Measurements from ENCODE around the gene ADAM30.

Gene ADAM30

DNA sequence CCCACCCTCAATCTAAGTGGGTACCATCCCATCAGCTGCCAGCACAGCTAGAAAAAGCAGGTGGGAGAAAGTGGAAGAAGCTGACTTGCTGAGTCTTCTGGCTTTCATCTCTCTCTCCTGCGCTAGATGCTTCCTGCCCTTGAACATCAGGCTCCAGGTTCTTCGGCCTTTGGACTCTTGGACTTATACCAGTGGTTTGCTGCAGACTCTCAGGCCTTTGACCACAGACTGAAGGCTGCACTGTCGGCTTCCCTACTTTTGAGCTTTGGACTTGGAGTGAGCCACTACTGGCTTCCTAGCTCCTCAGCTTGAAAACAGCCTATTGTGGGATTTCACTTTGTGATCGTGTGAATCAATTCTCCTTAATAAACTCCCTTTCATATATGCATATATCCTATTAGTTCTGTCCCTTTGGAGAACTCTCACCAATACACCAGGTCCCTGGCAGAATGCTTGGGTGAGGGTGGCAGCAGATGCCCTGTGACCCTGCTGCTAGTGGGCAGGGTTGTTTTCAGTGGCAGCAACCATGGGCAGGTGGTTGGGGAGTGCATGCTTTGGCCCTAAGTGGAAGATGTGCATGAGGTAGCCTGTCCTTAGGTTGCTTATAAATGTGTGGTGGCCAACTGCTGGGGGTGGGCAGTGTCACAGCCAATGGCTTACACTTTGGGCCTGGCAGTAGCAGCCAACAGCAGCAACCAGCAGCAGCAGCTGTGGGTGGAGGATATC, 10.8 kb upstream of the ADAM30 start:
- DNase-seq: no peak

GRCh38 chr1:119903443-119903835, 7.1 kb upstream of the ADAM30 start:
- DNase-seq: no peak

DNA sequence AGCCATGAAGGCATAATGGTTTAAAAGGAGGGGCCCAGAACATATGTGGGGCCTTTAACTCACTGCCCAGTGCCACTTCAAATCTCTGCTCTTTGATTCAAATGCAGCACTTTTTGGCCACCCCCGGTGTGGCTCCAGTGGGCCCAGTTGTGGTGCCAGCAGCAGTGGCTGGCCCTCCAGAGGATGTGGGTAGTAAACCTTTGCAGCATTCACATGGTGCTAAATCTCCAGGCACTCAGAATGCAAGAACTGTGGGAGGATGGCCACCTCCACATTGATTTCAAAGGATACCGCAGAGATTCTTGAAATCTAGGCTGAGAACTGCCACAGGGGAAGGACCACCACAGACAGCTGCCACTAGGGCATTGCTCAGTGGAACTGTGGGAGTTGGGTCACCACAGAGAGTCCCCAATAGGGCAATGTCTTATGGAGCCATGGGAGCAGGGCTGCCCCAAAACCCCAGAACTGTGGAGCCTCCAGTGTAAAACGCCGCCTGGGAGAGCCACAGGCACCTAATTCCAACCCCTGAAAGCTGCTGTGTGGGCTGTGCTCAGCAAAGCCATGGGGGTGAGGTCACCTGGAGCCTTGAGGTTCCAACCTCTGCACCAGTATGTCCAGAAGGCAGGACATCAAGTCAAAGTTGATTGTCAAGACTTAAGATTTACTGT, 6.6 kb upstream of the ADAM30 start:
- DNase-seq: no peak

- DNase-seq: no peak
Observed at GRCh38 chr1:119898981-119899720, 2.8 kb upstream of the ADAM30 start.

DNA sequence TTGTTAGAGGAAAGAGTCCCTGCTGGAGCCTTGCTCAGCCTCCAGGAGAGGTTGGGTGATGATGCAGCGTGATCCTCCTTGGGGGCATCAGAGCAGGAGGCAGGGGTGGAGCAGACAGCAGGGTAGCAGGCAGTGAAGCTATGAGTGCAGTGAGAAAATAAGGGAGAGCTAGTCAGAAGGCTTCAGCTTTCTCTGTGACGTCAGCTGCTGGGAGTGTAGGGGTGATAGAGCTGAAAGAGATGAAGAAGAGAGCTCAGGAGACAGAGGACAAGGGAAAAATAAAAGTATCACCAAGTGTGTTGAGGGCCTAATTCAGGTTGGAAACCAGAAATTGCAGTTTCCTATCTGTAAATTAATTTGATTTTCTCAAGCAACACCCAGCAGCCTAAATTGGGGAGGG, 2.2 kb upstream of the ADAM30 start:
- DNase-seq: no peak

- no peak for DNase-seq
Observed at GRCh38 chr1:119895102-119895501, 1.2 kb downstream of the ADAM30 start.

DNA sequence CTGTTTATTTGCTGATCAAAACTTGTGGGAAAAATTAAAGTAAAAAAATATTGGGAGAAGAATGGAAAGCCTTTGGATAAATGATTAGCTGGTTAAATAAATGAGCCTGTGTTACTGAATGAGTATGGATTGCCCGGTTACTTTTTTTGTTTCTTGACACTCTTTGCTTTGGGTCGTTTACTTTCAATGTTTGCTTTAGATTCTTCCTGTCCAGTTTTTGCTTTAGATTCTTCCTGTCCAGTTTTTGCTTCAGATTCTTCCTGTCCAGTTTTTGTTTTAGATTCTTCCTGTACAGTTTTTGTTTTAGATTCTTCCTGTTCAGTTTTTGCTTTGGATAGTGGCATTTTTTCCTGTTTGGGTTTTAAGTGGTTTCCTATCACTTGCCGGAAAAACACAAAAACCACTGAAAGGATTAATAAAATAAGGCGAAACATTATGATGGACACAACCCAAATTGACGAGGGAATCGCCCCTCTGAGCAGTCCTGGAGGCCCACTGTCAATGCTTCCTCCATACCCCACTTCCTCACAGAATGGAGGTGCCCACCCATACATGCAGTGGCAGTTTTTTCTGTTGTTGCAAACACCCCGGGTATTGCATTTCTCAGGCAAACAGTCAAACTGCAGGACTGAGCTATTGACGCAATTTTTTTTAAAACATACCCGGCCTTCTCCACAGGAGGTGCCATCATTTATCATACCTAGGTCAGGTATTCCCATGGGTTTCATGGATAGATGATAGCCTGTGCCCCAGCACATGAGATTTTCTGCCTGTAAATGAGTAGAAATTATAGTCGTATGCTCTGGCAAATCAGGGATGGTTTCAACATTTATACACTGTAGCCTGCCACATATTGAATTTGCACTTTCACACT, 2.3 kb downstream of the ADAM30 start:
- DNase-seq: no peak

DNA sequence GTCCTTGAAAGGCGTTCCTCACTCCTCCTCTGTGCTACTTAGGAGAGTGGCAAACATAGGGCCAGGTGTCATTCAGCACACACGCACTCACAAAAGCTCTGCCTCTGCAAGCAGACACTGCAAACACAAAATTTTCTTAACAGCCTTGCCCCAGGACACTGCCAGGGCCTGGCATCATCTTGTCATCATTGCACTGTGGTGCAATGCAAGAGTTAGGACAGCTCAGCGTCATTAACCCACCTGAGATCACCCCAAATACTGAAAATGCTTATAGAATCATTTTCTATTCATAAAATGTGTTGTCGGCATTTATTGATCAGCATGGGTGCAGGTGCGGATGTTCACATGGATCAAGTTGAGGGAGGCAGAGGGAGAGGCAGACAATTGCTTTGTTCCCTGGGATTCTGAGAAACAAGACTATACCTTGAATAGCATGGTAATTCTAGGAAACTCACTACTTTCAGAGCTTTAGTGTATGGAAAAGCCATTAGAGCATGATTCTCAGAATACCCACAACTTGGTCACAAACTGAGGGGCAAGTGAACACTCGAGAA, 3.0 kb downstream of the ADAM30 start:
- DNase-seq: no peak

DNA sequence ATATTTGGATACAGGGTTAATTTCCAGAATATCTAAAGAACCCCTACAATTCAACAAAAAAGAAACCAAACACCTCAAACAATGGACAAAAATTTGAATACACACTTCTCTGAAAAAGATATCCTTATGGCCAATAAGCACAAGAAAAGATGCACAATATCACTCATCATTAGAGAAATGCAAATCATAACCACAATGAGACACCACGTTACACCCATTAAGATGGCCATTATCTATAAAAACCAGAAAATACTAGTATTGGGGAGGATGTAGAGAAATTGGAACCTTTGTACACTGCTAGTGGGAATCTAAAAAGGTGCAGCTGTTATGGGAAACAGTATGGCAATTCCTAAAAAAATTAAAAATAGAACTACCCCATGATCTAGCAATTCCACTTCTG, 4.9 kb downstream of the ADAM30 start:
- no peak for DNase-seq

GRCh38 chr1:119888476-119888875, 7.8 kb downstream of the ADAM30 start:
- no peak for DNase-seq

- DNase-seq: no peak
Observed at GRCh38 chr1:119887427-119887826, 8.9 kb downstream of the ADAM30 start.

- peak; percentile 65 to 75 for DNase-seq
Observed at GRCh38 chr1:119885903-119886783, 10.2 kb downstream of the ADAM30 start.

DNA sequence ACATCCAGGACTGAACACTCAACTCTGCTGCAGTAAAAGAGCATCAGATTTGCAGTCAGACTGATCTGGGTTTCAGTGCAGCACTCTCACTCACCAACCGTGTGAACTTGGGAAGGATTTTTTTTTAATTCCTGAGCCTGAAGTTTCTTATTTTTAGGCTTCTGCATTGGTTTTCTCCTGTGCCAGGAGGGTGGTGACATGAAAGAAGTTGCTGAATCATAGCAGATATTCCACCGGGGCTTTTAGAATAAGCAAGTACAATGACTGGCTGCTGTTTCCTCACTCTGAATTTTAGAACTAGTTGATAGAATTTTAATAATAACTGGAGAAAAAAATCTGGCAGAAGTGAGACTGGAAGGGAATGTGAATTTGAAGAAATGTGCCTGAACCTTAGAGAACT, 11.6 kb downstream of the ADAM30 start:
- DNase-seq: no peak

- DNase-seq: no peak
Observed at GRCh38 chr1:119883826-119884225, 12.5 kb downstream of the ADAM30 start.

DNA sequence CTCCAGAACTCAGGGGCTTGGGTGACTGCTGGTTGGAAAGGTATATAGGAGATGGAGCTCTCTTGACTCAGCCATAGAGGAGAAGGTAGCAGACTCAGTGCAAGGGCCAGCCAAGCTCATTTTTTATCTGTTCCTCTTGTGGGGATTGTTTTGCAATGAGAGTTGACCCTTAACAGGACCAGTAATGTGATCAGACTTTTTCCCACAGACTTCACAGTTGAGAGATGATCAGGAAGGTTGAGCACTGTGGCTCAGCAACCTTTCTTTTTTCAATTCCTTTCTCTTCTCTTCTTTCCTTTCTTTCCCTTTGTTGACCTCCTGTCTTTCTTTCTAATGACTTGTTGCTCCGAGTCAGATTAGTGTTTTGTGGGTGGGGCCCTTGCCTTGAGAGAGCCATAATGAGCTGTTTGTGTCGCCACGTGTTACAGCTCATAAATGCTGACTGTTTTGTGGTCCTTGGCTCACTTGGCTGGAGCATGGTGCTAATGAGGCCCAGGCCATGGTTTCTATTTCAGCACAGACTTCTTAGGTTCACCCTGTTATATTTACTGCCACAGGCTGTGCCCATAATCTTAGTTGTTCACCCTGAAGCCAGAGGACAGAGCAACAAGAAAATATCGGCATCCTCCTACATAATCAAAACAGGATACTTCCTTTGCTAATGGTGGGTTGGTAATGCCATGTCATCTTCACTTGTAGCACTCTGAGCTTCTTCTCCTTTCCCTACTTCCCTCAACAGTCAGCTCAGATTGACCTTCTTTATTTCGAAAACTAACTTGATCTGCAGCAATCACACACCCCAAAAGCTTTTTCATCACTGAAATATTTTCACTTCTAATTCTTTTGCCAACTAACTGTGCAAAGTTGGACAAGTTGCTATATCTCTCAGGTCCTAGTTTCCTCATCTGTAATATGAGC, 13.9 kb downstream of the ADAM30 start:
- DNase-seq: no peak

DNA sequence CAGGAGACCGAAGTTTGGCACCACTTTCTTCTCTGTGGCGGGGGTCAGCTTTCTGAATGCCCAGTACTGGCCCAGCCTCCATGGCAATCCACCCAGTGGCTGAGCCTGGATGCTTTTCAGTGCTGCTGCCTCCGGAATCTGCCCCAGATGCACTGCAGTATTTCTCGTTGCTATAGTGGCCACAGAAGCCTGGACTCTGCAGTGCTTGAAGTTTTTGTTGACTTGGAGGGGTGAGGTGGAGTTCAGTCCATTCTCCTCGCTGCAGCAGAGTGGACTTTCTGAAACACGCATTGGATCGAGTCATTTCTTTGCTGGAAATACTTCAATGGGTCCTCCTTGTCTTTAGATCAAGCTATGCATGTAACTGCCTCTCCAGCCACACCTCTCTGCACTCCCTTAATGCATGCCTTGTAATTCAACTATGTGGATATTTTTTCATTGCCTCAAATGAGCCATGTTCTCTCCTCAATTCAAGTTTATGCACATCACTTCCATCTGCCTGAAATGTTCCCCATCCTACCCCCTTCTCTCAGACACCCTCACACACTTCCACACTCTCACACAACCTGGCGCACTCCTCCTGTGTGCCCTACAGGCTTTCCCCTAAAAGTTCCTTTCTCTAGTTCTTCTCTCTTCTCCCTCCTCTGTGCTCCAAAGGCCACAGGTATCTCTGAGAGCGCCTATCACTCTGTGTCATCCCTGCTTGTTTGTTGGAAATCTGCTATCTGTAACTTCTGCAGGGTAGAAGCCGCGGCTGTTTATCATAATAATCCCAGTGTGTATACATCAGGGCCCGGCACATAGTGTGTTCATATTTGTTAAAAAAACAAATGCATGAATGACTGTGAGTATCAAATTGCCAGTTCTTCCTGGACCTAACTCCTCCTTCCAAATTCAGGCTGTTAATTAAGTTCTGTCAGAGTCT, 16.5 kb downstream of the ADAM30 start:
- DNase-seq: no peak

DNA sequence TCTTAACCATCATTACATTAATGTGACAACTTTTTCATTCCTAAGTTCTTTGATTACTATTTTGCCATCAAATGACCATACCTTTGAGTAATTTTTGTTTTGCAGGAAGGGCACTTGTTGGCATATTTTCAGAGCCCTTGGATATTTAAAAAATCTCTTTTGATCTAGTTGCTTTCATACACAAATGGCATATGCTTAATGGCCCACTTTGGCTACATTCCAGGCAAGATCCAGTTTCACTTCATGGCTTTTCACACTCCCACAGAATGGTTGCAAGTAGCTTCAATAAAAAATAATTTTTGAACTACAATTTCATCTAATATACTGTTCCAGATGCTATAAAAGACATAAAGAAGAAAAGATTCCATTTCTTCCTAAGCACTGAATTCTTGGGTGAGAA, 18.1 kb downstream of the ADAM30 start:
- no peak for DNase-seq

DNA sequence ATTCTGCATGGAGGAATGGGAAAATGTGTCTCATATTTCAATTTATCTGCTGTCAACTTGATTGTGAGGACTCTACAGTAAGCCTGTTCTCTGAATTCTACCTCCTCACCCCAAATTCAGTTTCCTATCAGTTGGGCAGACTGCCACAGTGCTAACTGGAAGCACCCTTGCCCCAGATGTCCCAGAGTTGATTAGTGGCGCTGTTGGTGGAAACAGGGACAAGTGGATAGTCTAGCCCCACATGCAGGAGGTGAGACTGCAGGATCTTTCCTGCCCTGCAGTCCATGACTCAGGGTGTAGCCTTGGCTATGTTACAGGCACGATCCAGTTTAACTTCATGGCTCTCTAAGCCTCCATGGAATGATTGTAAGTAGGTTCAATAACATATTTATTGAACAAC, 22.1 kb downstream of the ADAM30 start:
- no peak for DNase-seq
